GM12878 (cell line): Measurements from ENCODE around the gene PGBD5. TPM values are rescaled to one million over a fixed set of nuclear protein-coding genes. Genes with fewer than 3 reads are reported as not detected.

Source experiments
- ATAC-seq: fragments of 200-7000 bp; cut with Tn5 transposase; 3 replicates; pipeline ENCODE4 v1.9.1; 2020; ENCODE audit warnings: mild to moderate bottlenecking, moderate library complexity
- BruUV-seq: library from RNA; stranded (reverse); fragments of 400-500 nt; replicated peaks from 2 replicates; lab custom pipeline; 2021; lab: Mats Ljungman, UMichigan
- CTCF ChIA-PET: fragments of 300-600 bp; sonication (Branson Sonifier 250); formaldehyde crosslinking; extraction: SDS; loops from one replicate; lab custom pipeline; 2021; ENCODE audit warnings: inconsistent platforms; lab: Yijun Ruan, JAX
- POLR2A ChIA-PET: fragments of 350-600 bp; formaldehyde crosslinking; extraction: SDS; loops from one replicate; lab custom pipeline; 2021; ENCODE audit warnings: inconsistent platforms; lab: Charles Lee
- RAD21 ChIA-PET: fragments of 300-600 bp; sonication (Branson Sonifier 250); formaldehyde crosslinking; loops from one replicate; lab custom pipeline; 2023; ENCODE audit warnings: antibody characterized with exemption; ENCODE audit not compliant: unreplicated experiment; lab: Charles Lee
- SMC1A ChIA-PET: fragments of 300-600 bp; sonication (Branson Sonifier 250); formaldehyde crosslinking; loops from one replicate; lab custom pipeline; 2023; ENCODE audit not compliant: unreplicated experiment, uncharacterized antibody; lab: Charles Lee
- DNase-seq: peaks from one replicate; pipeline ENCODE4 v3.0.0-alpha.2; 2011; ENCODE audit warnings: low read depth, low spot score
- FAIRE-seq: peaks from 3 replicates; lab custom pipeline; 2011; peaks lifted over from hg19 to GRCh38; lab: Jason Lieb, UNC
- H2AFZ ChIP-seq: 2 replicates; pipeline ENCODE4 v1.6.0; 2011; ENCODE audit warnings: low read depth, low read length, control low read depth; ENCODE audit not compliant: control insufficient read depth
- H3K27ac ChIP-seq: 2 replicates; pipeline ENCODE4 v1.5.1; 2011; ENCODE audit warnings: control low read depth; ENCODE audit not compliant: control insufficient read depth, insufficient read depth
- H3K27me3 ChIP-seq, 2 experiments: replicated peaks in 1 of 2; 2 replicates each; pipeline versions ENCODE4 v1.6.0 to v1.6.1; 2011; ENCODE audit warnings: low read length in 1 of 2; ENCODE audit not compliant: control insufficient read depth in 2 of 2, insufficient read depth in 2 of 2
- H3K36me3 ChIP-seq, 2 experiments: 2 replicates each; pipeline ENCODE4 v1.5.1; 2011; ENCODE audit warnings: low read length in 1 of 2; ENCODE audit not compliant: control insufficient read depth in 2 of 2, insufficient read depth in 2 of 2
- H3K4me1 ChIP-seq: 2 replicates; pipeline ENCODE4 v1.6.1; 2011; ENCODE audit warnings: mild to moderate bottlenecking, low read length, moderate library complexity, mixed read lengths; ENCODE audit not compliant: control insufficient read depth, insufficient read depth
- H3K4me2 ChIP-seq: 2 replicates; pipeline ENCODE4 v1.6.0; 2011; ENCODE audit warnings: control low read depth; ENCODE audit not compliant: control insufficient read depth, insufficient read depth
- H3K4me3 ChIP-seq: fragments of 200-600 bp; sonication (generic); 2 replicates; pipeline ENCODE4 v1.5.1; 2016
- H3K79me2 ChIP-seq: 2 replicates; pipeline ENCODE4 v1.6.0; 2011; ENCODE audit warnings: low read length; ENCODE audit not compliant: control insufficient read depth, insufficient read depth
- H3K9ac ChIP-seq: 2 replicates; pipeline ENCODE4 v1.8.0; 2011; ENCODE audit warnings: low read length, control low read depth, mixed read lengths; ENCODE audit not compliant: control insufficient read depth, insufficient read depth
- H3K9me3 ChIP-seq: replicated peaks from 3 replicates; pipeline ENCODE4 v1.5.1; 2011; ENCODE audit warnings: mild to moderate bottlenecking, low read length; ENCODE audit not compliant: control insufficient read depth, insufficient read depth
- H4K20me1 ChIP-seq: 2 replicates; pipeline ENCODE4 v1.6.0; 2011; ENCODE audit not compliant: control insufficient read depth, insufficient read depth
- EP300 ChIP-seq, 2 experiments: fragments of 150-350 bp in 1 of 2; IDR thresholded peaks; 2 replicates each; pipeline ENCODE4 v1.6.1; 2011 to 2012; ENCODE audit warnings: low read depth in 2 of 2, low read length in 2 of 2, borderline replicate concordance in 1 of 2, improper control_type of control experiment in 1 of 2, inconsistent platforms in 1 of 2; ENCODE audit not compliant: control insufficient read depth in 1 of 2
- MTA2 ChIP-seq: fragments of 450-650 bp; IDR thresholded peaks from 2 replicates; pipeline ENCODE4 v1.6.1; 2016; ENCODE audit warnings: low read depth, mild to moderate bottlenecking, moderate library complexity
- SMC3 ChIP-seq: IDR thresholded peaks from 2 replicates; pipeline ENCODE4 v1.6.1; 2011; ENCODE audit warnings: low read length, improper control_type of control experiment, borderline replicate concordance
- ZNF217 ChIP-seq: fragments of 450-650 bp; IDR thresholded peaks from 2 replicates; pipeline ENCODE4 v1.6.1; 2017; ENCODE audit warnings: antibody characterized with exemption, mild to moderate bottlenecking
- ZZZ3 ChIP-seq: IDR thresholded peaks from 2 replicates; pipeline ENCODE4 v1.6.1; 2011; ENCODE audit warnings: low read depth; ENCODE audit not compliant: control insufficient read depth, insufficient read length
- WGBS: methylation state at CpG from one replicate; pipeline ENCODE4 v1.1.6; 2016; ENCODE audit warnings: low lambda C conversion rate; ENCODE audit not compliant: insufficient replicate concordance, insufficient coverage; ENCODE audit errors: missing lambda C conversion rate; 5-methylcytosine and 5-hydroxymethylcytosine counted together
- in situ Hi-C: fragments of 300-500 bp; cut with MboI; formaldehyde crosslinking; loops from 9 replicates; pipeline ENCODE4 v1.14.3; 2018; ENCODE audit warnings: mixed read lengths
- intact Hi-C: fragments of 100-400 bp; cut with micrococcal nuclease; formaldehyde crosslinking; loops from one replicate; pipeline ENCODE4 v1.14.2; 2022; ENCODE audit not compliant: unreplicated experiment
- polyA plus RNA-seq, 11 experiments: library from polyadenylated mRNA; depleted of rRNA in 4 of 11; unstranded in 6 of 11; stranded (reverse) in 5 of 11; fragments of >200 nt; fragmentation: Nextera tagmentation in 4 of 11; fragmentation: Illumina TruSeq in 1 of 11; extraction: Ambion mirVana in 4 of 11; extraction: Trizol in 1 of 11; gene quantifications; 1 replicate in 1 of 11; 2 replicates in 10 of 11; pipeline versions ENCODE4 v1.2.1 to v1.2.3, GENCODE V29; 2011 to 2016; ENCODE audit warnings: inconsistent platforms in 2 of 11, missing spikeins in 2 of 11, low read depth in 1 of 11
- total RNA-seq, 4 experiments: library from RNA; depleted of rRNA in 3 of 4; stranded (reverse); fragments of >200 nt in 3 of 4; fragmentation: Illumina TruSeq in 1 of 4; extraction: Trizol in 1 of 4; gene quantifications; 2 replicates each; pipeline versions ENCODE4 v1.2.1 to v1.2.3, GENCODE V29; 2013 to 2021
- TF ChIP-seq, protein P1 (sequence below): fragments of 450-650 bp; formaldehyde crosslinking; IDR thresholded peaks from 2 replicates; pipeline ENCODE4 v1.4.0; 2020; ENCODE audit warnings: mild to moderate bottlenecking, moderate library complexity

The PGBD5 gene
- total and polyA plus RNA-seq, 10 of the 15 experiments (the other 5 are each of a cell fraction or from before 2014, with no cell fraction given) = 0.03 TPM; not detected in 9

- intact Hi-C loops = no loop called here
- no peaks in the 10 kb centered on the region for H3K79me2 ChIP-seq
- no TSS peak for BruUV-seq
- H3K36me3 ChIP-seq = peaks cover 3 to 8% of the 10 kb centered on the region in 2 experiments; a peak in 3 of 4 replicates
- H3K27ac ChIP-seq = no peak overlapping the region
- no peaks in the 10 kb centered on the region for H3K9me3 ChIP-seq
- FAIRE-seq (no peak), DNase-seq (no peak), ATAC-seq (no peak)
- CTCF ChIA-PET = no interaction called here
- WGBS = over 99% methylated on average over 7 of the region's 7 CpGs
- H2AFZ ChIP-seq = no peak overlapping the region
- SMC1A ChIA-PET = interaction anchor here (0.6 kb wide), 1 partner anchor 92 kb away, joined by 3 read pairs; no protein-coding TSS in a partner anchor
- TF ChIP-seq MTA2 (no peak), SMC3 (no peak), ZNF217 (no peak), EP300 (IDR thresholded peaks at IDR 0.05; ENCODE audit: borderline replicate concordance in 1 of 2, control insufficient read depth in 1 of 2, low read depth in 2 of 2, low read length in 2 of 2) (no peak), ZZZ3 (no peak)
- TF ChIP-seq, protein P1, sequence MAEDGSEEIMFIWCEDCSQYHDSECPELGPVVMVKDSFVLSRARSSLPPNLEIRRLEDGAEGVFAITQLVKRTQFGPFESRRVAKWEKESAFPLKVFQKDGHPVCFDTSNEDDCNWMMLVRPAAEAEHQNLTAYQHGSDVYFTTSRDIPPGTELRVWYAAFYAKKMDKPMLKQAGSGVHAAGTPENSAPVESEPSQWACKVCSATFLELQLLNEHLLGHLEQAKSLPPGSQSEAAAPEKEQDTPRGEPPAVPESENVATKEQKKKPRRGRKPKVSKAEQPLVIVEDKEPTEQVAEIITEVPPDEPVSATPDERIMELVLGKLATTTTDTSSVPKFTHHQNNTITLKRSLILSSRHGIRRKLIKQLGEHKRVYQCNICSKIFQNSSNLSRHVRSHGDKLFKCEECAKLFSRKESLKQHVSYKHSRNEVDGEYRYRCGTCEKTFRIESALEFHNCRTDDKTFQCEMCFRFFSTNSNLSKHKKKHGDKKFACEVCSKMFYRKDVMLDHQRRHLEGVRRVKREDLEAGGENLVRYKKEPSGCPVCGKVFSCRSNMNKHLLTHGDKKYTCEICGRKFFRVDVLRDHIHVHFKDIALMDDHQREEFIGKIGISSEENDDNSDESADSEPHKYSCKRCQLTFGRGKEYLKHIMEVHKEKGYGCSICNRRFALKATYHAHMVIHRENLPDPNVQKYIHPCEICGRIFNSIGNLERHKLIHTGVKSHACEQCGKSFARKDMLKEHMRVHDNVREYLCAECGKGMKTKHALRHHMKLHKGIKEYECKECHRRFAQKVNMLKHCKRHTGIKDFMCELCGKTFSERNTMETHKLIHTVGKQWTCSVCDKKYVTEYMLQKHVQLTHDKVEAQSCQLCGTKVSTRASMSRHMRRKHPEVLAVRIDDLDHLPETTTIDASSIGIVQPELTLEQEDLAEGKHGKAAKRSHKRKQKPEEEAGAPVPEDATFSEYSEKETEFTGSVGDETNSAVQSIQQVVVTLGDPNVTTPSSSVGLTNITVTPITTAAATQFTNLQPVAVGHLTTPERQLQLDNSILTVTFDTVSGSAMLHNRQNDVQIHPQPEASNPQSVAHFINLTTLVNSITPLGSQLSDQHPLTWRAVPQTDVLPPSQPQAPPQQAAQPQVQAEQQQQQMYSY (CRISPR knock-in tag) = no peak
- no peak overlapping the region for H3K4me3 ChIP-seq
- in situ Hi-C loops = no loop called here
- H3K9ac ChIP-seq = no peak overlapping the region
- POLR2A ChIA-PET = no interaction called here
- H3K4me2 ChIP-seq = no peak overlapping the region
- RAD21 ChIA-PET = no interaction called here
- no peaks in the 10 kb centered on the region for H4K20me1 ChIP-seq
- no peaks in the 10 kb centered on the region for H3K27me3 ChIP-seq
- H3K4me1 ChIP-seq = peaks cover 4% of the 10 kb centered on the region; the same call in 1 of the 2 replicates
Measured at GRCh38 chr1:230278376-230278775, 147.8 kb downstream of the PGBD5 start.
